Right lung (tissue), 5 donors: ENCODE measurements around the gene PNKD. TPM values are rescaled to one million over a fixed set of nuclear protein-coding genes. Genes with fewer than 3 reads are reported as not detected.
A peak's percentile ranks its signal among the peaks of the same experiment; 100 is the strongest.

Experiments
- DNase-seq, 2 donors: peaks; one replicate each; pipeline ENCODE4 v3.0.0-alpha.2; 2013
- polyA plus RNA-seq, 5 donors: library from polyadenylated mRNA; unstranded; fragments of 120-200 nt; gene quantifications; one replicate each; pipeline versions ENCODE4 v1.2.1 to v1.2.3, GENCODE V29; 2013; ENCODE audit warnings: inconsistent platforms in 1 of 5, low replicate concordance in 1 of 5; ENCODE audit not compliant: insufficient read length in 5 of 5, insufficient read depth in 1 of 5

The PNKD gene
- polyA plus RNA-seq, 5 donors, result 50.1 to 70.8 (median 67.6) TPM

DNA sequence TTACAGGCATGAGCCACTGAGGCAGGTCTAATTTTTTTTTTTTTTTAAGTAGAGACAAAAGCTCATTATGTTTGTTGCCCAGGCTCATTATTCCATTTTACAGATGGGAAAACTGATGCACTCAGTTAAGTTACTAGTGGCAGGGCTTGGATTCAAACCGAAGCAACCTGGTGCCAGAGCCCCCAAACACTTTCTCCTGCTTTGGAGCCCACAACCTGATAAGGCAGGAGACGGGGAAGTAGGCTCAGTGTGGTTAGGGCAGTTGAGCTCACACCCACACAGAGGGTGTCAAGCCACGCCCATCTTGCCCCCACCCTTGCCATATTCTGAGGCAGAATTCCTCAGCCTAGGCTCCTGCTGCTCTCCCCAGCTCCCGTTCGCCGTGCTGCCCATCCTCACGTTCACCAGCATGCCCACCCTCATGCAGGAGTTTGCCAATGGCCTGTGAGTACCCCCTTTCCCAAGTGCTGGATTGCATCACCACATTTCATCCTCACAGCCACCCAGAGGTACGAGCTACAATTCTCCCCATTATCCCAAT is 123.5 kb downstream of the PNKD start:
- DNase-seq, result no peak

DNA sequence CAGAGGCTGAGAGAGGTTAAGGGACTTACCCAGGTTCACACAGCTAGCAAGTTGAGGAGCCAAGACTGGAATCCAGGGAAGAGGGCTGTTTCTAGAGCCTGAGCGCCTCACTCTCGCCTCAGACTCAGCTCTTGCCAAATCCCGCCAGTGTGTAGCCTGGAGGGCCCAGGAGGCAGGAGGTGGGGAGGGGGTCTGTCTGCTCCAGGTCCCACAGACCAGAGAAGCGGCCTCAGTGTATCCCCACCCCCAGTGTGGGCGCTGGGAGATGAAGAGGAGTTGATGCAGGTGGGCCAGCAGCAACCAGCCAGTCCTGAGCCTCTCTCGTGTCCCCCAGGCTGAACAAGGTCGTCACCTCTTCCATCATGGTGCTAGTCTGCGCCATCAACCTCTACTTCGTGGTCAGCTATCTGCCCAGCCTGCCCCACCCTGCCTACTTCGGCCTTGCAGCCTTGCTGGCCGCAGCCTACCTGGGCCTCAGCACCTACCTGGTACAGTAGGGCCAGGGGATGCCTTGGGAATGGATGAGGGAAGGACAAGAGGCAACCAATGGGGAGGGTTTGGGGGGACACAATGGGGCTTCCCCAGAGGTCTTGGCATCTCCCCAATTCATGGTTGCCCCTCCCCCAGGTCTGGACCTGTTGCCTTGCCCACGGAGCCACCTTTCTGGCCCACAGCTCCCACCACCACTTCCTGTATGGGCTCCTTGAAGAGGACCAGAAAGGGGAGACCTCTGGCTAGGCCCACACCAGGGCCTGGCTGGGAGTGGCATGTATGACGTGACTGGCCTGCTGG is 124.2 kb downstream of the PNKD start:
- no peak for DNase-seq

- DNase-seq, result no peak
Observed at GRCh38 chr2:218395090-218395444, 124.7 kb downstream of the PNKD start.

- DNase-seq, result no peak
Observed at GRCh38 chr2:218395456-218395825, 125.1 kb downstream of the PNKD start.

DNA sequence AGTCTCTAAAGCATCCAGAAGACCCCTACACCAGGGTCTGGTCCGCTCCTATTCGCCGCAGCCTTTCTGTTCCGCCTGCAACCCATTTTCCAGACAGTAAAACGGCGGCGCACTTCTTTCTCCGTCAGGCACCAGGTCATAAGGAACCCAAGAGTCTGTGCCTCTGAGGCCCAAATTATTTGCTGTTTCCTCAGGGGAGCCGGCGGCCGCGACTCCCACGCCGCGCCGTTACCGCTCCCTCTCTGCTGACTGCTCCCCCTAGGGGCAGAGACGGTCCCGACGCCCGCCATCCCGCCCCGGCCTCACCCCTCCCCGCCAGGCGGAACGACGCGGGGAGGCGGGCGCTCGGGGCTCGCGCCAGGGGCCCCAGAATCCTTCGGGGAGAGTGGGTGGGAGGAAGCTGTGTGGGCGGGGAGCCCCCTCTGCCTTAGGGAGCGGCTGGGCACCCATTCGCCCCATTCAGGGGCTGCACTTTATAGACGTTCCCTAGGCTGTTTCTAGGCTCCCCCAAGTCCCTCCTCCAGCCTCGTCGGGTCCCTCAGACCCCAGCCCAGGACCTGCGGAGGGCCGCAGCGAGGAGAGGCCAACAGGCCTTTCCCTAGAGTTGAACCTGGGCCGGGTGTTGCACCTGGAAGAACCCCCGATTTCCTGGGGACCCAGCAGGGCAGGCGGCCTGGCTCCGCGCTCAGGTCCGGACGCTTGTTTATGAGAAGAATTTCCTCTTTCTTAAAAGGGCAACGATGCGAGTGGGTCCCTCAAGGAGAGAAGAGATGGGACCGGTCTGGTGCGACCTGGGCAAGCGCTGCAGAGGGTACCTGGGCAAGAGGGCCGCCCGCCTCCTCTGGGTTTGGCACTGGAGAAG is 125.7 kb downstream of the PNKD start:
- peak; percentile 98 for DNase-seq

Other genes starting within 250 kb of the PNKD start
- under 1 TPM; 0.29 to 0.79 (median 0.34) TPM for gene RUFY4, start 201.3 kb upstream of the PNKD start, polyA plus RNA-seq
- under 1 TPM; 0.23 to 0.42 (median 0.34) TPM for gene CXCR2, start 144.5 kb upstream of the PNKD start, polyA plus RNA-seq
- gene CXCR1, start 103.6 kb upstream of the PNKD start, polyA plus RNA-seq, result under 1 TPM in 3 of 5 donors, not detected in 2; 0.04 to 0.13 (median 0.08) TPM
- 100 to 1,000 TPM; 237 to 268 (median 252) TPM for gene ARPC2, start 53.3 kb upstream of the PNKD start, polyA plus RNA-seq
- 1 to 10 TPM; 1.1 to 1.9 (median 1.3) TPM for gene GPBAR1, start 9.5 kb upstream of the PNKD start, polyA plus RNA-seq
- gene AAMP, start 382 bp upstream of the PNKD start, polyA plus RNA-seq, result 100 to 1,000 TPM in 4 of 5 donors, 10 to 100 TPM in 1; 92.3 to 121 (median 112) TPM
- gene TMBIM1, start 22.0 kb downstream of the PNKD start, polyA plus RNA-seq, result 10 to 100 TPM; 65.6 to 79.6 (median 73.4) TPM
- gene CATIP, start 86.3 kb downstream of the PNKD start, polyA plus RNA-seq, result 1 to 10 TPM in 4 of 5 donors, under 1 TPM in 1; 0.65 to 4.0 (median 2.2) TPM
- 1 to 10 TPM in 3 of 5 donors, under 1 TPM in 2; 0.62 to 1.6 (median 1.0) TPM for gene SLC11A1, start 111.8 kb downstream of the PNKD start, polyA plus RNA-seq
- 100 to 1,000 TPM; 120 to 176 (median 133) TPM for gene CTDSP1, start 129.3 kb downstream of the PNKD start, polyA plus RNA-seq
- gene VIL1, start 148.6 kb downstream of the PNKD start, polyA plus RNA-seq, result 1 to 10 TPM in 4 of 5 donors, under 1 TPM in 1; 0.86 to 2.1 (median 1.4) TPM